Measurements from ENCODE around the gene SLCO2B1. TPM values are rescaled to one million over a fixed set of nuclear protein-coding genes. Genes with fewer than 3 reads are reported as not detected.
A peak's percentile ranks its signal among the peaks of the same experiment; 100 is the strongest.

SLCO2B1 gene
- total and polyA plus RNA-seq, 2 donors: 13.0 to 14.4 TPM

- 80% methylated on average over 7 of the region's 7 CpGs for WGBS
- H3K36me3 ChIP-seq (ENCODE audit: control insufficient read depth in 2 of 2, insufficient read depth in 2 of 2, low read length in 1 of 2): no peaks in the 10 kb centered on the region
- no peaks in the 10 kb centered on the region for H3K9me3 ChIP-seq (ENCODE audit: control insufficient read depth in 2 of 2, insufficient read depth in 1 of 2, low read length in 1 of 2)
- no peak for DNase-seq (ENCODE audit: low read depth in 6 of 9, low spot score in 9 of 9)
- peaks cover 0 to 13% of the 10 kb centered on the region in 2 donors for H3K4me1 ChIP-seq (ENCODE audit: control insufficient read depth in 2 of 2, insufficient read depth in 2 of 2, low read length in 2 of 2)
- H3K4me3 ChIP-seq (ENCODE audit: low read length in 2 of 2): no peak overlapping the region
- no peak overlapping the region for H3K27ac ChIP-seq (ENCODE audit: low read depth in 1 of 2, low read length in 1 of 2)
- H3K27me3 ChIP-seq (ENCODE audit: control insufficient read depth in 2 of 2, insufficient read depth in 1 of 2, low read length in 1 of 2): no peaks in the 10 kb centered on the region
These were observed 44.5 kb downstream of the SLCO2B1 start for GRCh38 chr11:75195167-75195962.

GRCh38 chr11:75196426-75196825, 45.5 kb downstream of the SLCO2B1 start:
- Histone ChIP-seq H3K27ac (ENCODE audit: low read depth in 1 of 2, low read length in 1 of 2) (no peak overlapping the region), H3K4me1 (ENCODE audit: control insufficient read depth in 2 of 2, insufficient read depth in 2 of 2, low read length in 2 of 2) (peaks cover 0 to 9% of the 10 kb centered on the region in 2 donors), H3K36me3 (ENCODE audit: control insufficient read depth in 2 of 2, insufficient read depth in 2 of 2, low read length in 1 of 2) (no peaks in the 10 kb centered on the region), H3K4me3 (ENCODE audit: low read length in 2 of 2) (no peak overlapping the region), H3K27me3 (ENCODE audit: control insufficient read depth in 2 of 2, insufficient read depth in 1 of 2, low read length in 1 of 2) (no peaks in the 10 kb centered on the region), H3K9me3 (ENCODE audit: control insufficient read depth in 2 of 2, insufficient read depth in 1 of 2, low read length in 1 of 2) (no peaks in the 10 kb centered on the region)
- WGBS: 91% methylated on average over 8 of the region's 8 CpGs
- DNase-seq (ENCODE audit: low read depth in 6 of 9, low spot score in 9 of 9): no peak

GRCh38 chr11:75197512-75198277, 46.8 kb downstream of the SLCO2B1 start:
- no peaks in the 10 kb centered on the region for H3K9me3 ChIP-seq (ENCODE audit: control insufficient read depth in 2 of 2, insufficient read depth in 1 of 2, low read length in 1 of 2)
- no peak overlapping the region for H3K4me3 ChIP-seq (ENCODE audit: low read length in 2 of 2)
- H3K27ac ChIP-seq (ENCODE audit: low read depth in 1 of 2, low read length in 1 of 2): no peak overlapping the region
- no peak for DNase-seq (ENCODE audit: low read depth in 6 of 9, low spot score in 9 of 9)
- H3K36me3 ChIP-seq (ENCODE audit: control insufficient read depth in 2 of 2, insufficient read depth in 2 of 2, low read length in 1 of 2): no peaks in the 10 kb centered on the region
- WGBS: 93% methylated on average over 4 of the region's 4 CpGs
- H3K27me3 ChIP-seq (ENCODE audit: control insufficient read depth in 2 of 2, insufficient read depth in 1 of 2, low read length in 1 of 2): no peaks in the 10 kb centered on the region
- peaks cover 0 to 9% of the 10 kb centered on the region in 2 donors for H3K4me1 ChIP-seq (ENCODE audit: control insufficient read depth in 2 of 2, insufficient read depth in 2 of 2, low read length in 2 of 2)

GRCh38 chr11:75198278-75198973, 47.5 kb downstream of the SLCO2B1 start:
- H3K27ac ChIP-seq (ENCODE audit: low read depth in 1 of 2, low read length in 1 of 2): no peak overlapping the region
- H3K36me3 ChIP-seq (ENCODE audit: control insufficient read depth in 2 of 2, insufficient read depth in 2 of 2, low read length in 1 of 2): no peaks in the 10 kb centered on the region
- H3K4me3 ChIP-seq (ENCODE audit: low read length in 2 of 2): no peak overlapping the region
- peak in 2 of 9 donors; percentile 13 to 31 for DNase-seq (ENCODE audit: low read depth in 6 of 9, low spot score in 9 of 9)
- WGBS: 93% methylated on average over 7 of the region's 7 CpGs
- no peaks in the 10 kb centered on the region for H3K27me3 ChIP-seq (ENCODE audit: control insufficient read depth in 2 of 2, insufficient read depth in 1 of 2, low read length in 1 of 2)
- H3K9me3 ChIP-seq (ENCODE audit: control insufficient read depth in 2 of 2, insufficient read depth in 1 of 2, low read length in 1 of 2): no peaks in the 10 kb centered on the region
- H3K4me1 ChIP-seq (ENCODE audit: control insufficient read depth in 2 of 2, insufficient read depth in 2 of 2, low read length in 2 of 2): peaks cover 0 to 9% of the 10 kb centered on the region in 2 donors

- Histone ChIP-seq H3K4me1 (ENCODE audit: control insufficient read depth in 2 of 2, insufficient read depth in 2 of 2, low read length in 2 of 2) (peaks cover 0 to 9% of the 10 kb centered on the region in 2 donors), H3K36me3 (ENCODE audit: control insufficient read depth in 2 of 2, insufficient read depth in 2 of 2, low read length in 1 of 2) (no peaks in the 10 kb centered on the region), H3K27me3 (ENCODE audit: control insufficient read depth in 2 of 2, insufficient read depth in 1 of 2, low read length in 1 of 2) (no peaks in the 10 kb centered on the region), H3K4me3 (ENCODE audit: low read length in 2 of 2) (no peak overlapping the region), H3K9me3 (ENCODE audit: control insufficient read depth in 2 of 2, insufficient read depth in 1 of 2, low read length in 1 of 2) (no peaks in the 10 kb centered on the region), H3K27ac (ENCODE audit: low read depth in 1 of 2, low read length in 1 of 2) (no peak overlapping the region)
- WGBS: 93% methylated on average over 5 of the region's 5 CpGs
- no peak for DNase-seq (ENCODE audit: low read depth in 6 of 9, low spot score in 9 of 9)
These were observed 48.6 kb downstream of the SLCO2B1 start for GRCh38 chr11:75199412-75199955.

GRCh38 chr11:75200051-75200450, 49.1 kb downstream of the SLCO2B1 start:
- peaks cover 0 to 7% of the 10 kb centered on the region in 2 donors for H3K4me1 ChIP-seq (ENCODE audit: control insufficient read depth in 2 of 2, insufficient read depth in 2 of 2, low read length in 2 of 2)
- no peak overlapping the region for H3K4me3 ChIP-seq (ENCODE audit: low read length in 2 of 2)
- no peaks in the 10 kb centered on the region for H3K27me3 ChIP-seq (ENCODE audit: control insufficient read depth in 2 of 2, insufficient read depth in 1 of 2, low read length in 1 of 2)
- no peak overlapping the region for H3K27ac ChIP-seq (ENCODE audit: low read depth in 1 of 2, low read length in 1 of 2)
- H3K9me3 ChIP-seq (ENCODE audit: control insufficient read depth in 2 of 2, insufficient read depth in 1 of 2, low read length in 1 of 2): no peaks in the 10 kb centered on the region
- 90% methylated on average over 10 of the region's 10 CpGs for WGBS
- no peak for DNase-seq (ENCODE audit: low read depth in 6 of 9, low spot score in 9 of 9)
- H3K36me3 ChIP-seq (ENCODE audit: control insufficient read depth in 2 of 2, insufficient read depth in 2 of 2, low read length in 1 of 2): no peaks in the 10 kb centered on the region

GRCh38 chr11:75200531-75200930, 49.6 kb downstream of the SLCO2B1 start:
- no peak for DNase-seq (ENCODE audit: low read depth in 6 of 9, low spot score in 9 of 9)
- H3K9me3 ChIP-seq (ENCODE audit: control insufficient read depth in 2 of 2, insufficient read depth in 1 of 2, low read length in 1 of 2): no peaks in the 10 kb centered on the region
- no peaks in the 10 kb centered on the region for H3K36me3 ChIP-seq (ENCODE audit: control insufficient read depth in 2 of 2, insufficient read depth in 2 of 2, low read length in 1 of 2)
- H3K4me3 ChIP-seq (ENCODE audit: low read length in 2 of 2): no peak overlapping the region
- H3K27ac ChIP-seq (ENCODE audit: low read depth in 1 of 2, low read length in 1 of 2): no peak overlapping the region
- H3K27me3 ChIP-seq (ENCODE audit: control insufficient read depth in 2 of 2, insufficient read depth in 1 of 2, low read length in 1 of 2): no peaks in the 10 kb centered on the region
- H3K4me1 ChIP-seq (ENCODE audit: control insufficient read depth in 2 of 2, insufficient read depth in 2 of 2, low read length in 2 of 2): peaks cover 0 to 7% of the 10 kb centered on the region in 2 donors
- WGBS: 91% methylated on average over 2 of the region's 2 CpGs

- no peaks in the 10 kb centered on the region for H3K36me3 ChIP-seq (ENCODE audit: control insufficient read depth in 2 of 2, insufficient read depth in 2 of 2, low read length in 1 of 2)
- WGBS: 90% methylated on average over 3 of the region's 3 CpGs
- no peaks in the 10 kb centered on the region for H3K9me3 ChIP-seq (ENCODE audit: control insufficient read depth in 2 of 2, insufficient read depth in 1 of 2, low read length in 1 of 2)
- no peaks in the 10 kb centered on the region for H3K27me3 ChIP-seq (ENCODE audit: control insufficient read depth in 2 of 2, insufficient read depth in 1 of 2, low read length in 1 of 2)
- DNase-seq (ENCODE audit: low read depth in 6 of 9, low spot score in 9 of 9): no peak
- H3K4me1 ChIP-seq (ENCODE audit: control insufficient read depth in 2 of 2, insufficient read depth in 2 of 2, low read length in 2 of 2): peaks cover 0 to 7% of the 10 kb centered on the region in 2 donors
- no peak overlapping the region for H3K27ac ChIP-seq (ENCODE audit: low read depth in 1 of 2, low read length in 1 of 2)
- H3K4me3 ChIP-seq (ENCODE audit: low read length in 2 of 2): no peak overlapping the region
These were observed 50.9 kb downstream of the SLCO2B1 start for GRCh38 chr11:75201771-75202170.
